Subcutaneous abdominal adipose tissue (tissue), 5 donors: Measurements from ENCODE around the gene KPNB1.

Source experiments
- H3K27ac ChIP-seq: one replicate; pipeline ENCODE4 v1.7.0; 2013; ENCODE audit warnings: low read depth, mild to moderate bottlenecking, inconsistent platforms, low read length, moderate library complexity
- H3K27me3 ChIP-seq, 5 donors: one replicate each; pipeline ENCODE4 v1.7.0; 2013; ENCODE audit warnings: low read length in 5 of 5, inconsistent platforms in 1 of 5; ENCODE audit not compliant: control insufficient read depth in 5 of 5, insufficient read depth in 4 of 5
- H3K36me3 ChIP-seq, 5 donors: one replicate each; pipeline ENCODE4 v1.7.0; 2013; ENCODE audit warnings: low read length in 5 of 5; ENCODE audit not compliant: control insufficient read depth in 5 of 5, insufficient read depth in 5 of 5
- H3K4me1 ChIP-seq, 5 donors: one replicate each; pipeline ENCODE4 v1.7.0; 2013; ENCODE audit warnings: low read length in 5 of 5, mild to moderate bottlenecking in 3 of 5, moderate library complexity in 1 of 5; ENCODE audit not compliant: control insufficient read depth in 5 of 5, insufficient read depth in 5 of 5
- H3K4me3 ChIP-seq, 5 donors: one replicate each; pipeline ENCODE4 v1.7.0; 2013; ENCODE audit warnings: low read length in 5 of 5, low read depth in 1 of 5
- H3K9ac ChIP-seq, 5 donors: one replicate each; pipeline ENCODE4 v1.7.0; 2013; ENCODE audit warnings: low read length in 5 of 5, mild to moderate bottlenecking in 4 of 5, moderate library complexity in 3 of 5
- H3K9me3 ChIP-seq, 5 donors: one replicate each; pipeline ENCODE4 v1.7.0; 2013; ENCODE audit warnings: low read length in 5 of 5; ENCODE audit not compliant: control insufficient read depth in 5 of 5
- donor health status: healthy.
- donor health status: healthy.
- donor health status: healthy.
- donor health status: healthy.
- donor health status: healthy.

Gene KPNB1

GRCh38 chr17:47651704-47652103, 2.0 kb downstream of the KPNB1 start:
- Histone ChIP-seq H3K4me3 (no peak overlapping the region), H3K4me1 (peaks cover 6 to 50% (median 28%) of the 10 kb centered on the region in 5 donors), H3K9me3 (no peaks in the 10 kb centered on the region), H3K27me3 (no peaks in the 10 kb centered on the region), H3K36me3 (peaks cover 31 to 42% (median 38%) of the 10 kb centered on the region in 5 donors), H3K9ac (peak overlapping the region in 1 of 5 donors; percentile 84), H3K27ac (no peak overlapping the region)

- Histone ChIP-seq H3K27ac (no peak overlapping the region), H3K27me3 (no peaks in the 10 kb centered on the region), H3K36me3 (peaks cover 38 to 51% (median 47%) of the 10 kb centered on the region in 5 donors), H3K9ac (no peak overlapping the region), H3K4me3 (no peak overlapping the region), H3K9me3 (no peaks in the 10 kb centered on the region), H3K4me1 (peaks cover 5 to 44% (median 28%) of the 10 kb centered on the region in 5 donors)
Measured at GRCh38 chr17:47652570-47652969, 2.9 kb downstream of the KPNB1 start.

- Histone ChIP-seq H3K36me3 (peaks cover 47 to 60% (median 55%) of the 10 kb centered on the region in 5 donors), H3K9me3 (no peaks in the 10 kb centered on the region), H3K27ac (no peak overlapping the region), H3K4me3 (no peak overlapping the region), H3K27me3 (no peaks in the 10 kb centered on the region), H3K4me1 (peaks cover 4 to 37% (median 28%) of the 10 kb centered on the region in 5 donors), H3K9ac (no peak overlapping the region)
Measured at GRCh38 chr17:47653442-47653841, 3.7 kb downstream of the KPNB1 start.

- Histone ChIP-seq H3K4me3 (no peak overlapping the region), H3K36me3 (peaks cover 52 to 74% (median 62%) of the 10 kb centered on the region in 5 donors), H3K9ac (peak overlapping the region in 4 of 5 donors; percentile 35 to 67 (median 42)), H3K27me3 (no peaks in the 10 kb centered on the region), H3K9me3 (no peaks in the 10 kb centered on the region), H3K27ac (no peak overlapping the region), H3K4me1 (peaks cover 0 to 34% (median 20%) of the 10 kb centered on the region in 5 donors)
Measured at GRCh38 chr17:47654991-47655390, 5.3 kb downstream of the KPNB1 start.

GRCh38 chr17:47660064-47660492, 10.4 kb downstream of the KPNB1 start:
- Histone ChIP-seq H3K4me1 (peaks cover 0 to 17% (median under 1%) of the 10 kb centered on the region in 5 donors), H3K9me3 (no peaks in the 10 kb centered on the region), H3K9ac (peak overlapping the region in 1 of 5 donors; percentile 50), H3K27ac (no peak overlapping the region), H3K27me3 (no peaks in the 10 kb centered on the region), H3K36me3 (peaks cover 51 to 87% (median 80%) of the 10 kb centered on the region in 5 donors), H3K4me3 (peak overlapping the region in 1 of 5 donors; percentile 36)

- Histone ChIP-seq H3K27me3 (no peaks in the 10 kb centered on the region), H3K4me3 (no peak overlapping the region), H3K9me3 (no peaks in the 10 kb centered on the region), H3K27ac (no peak overlapping the region), H3K4me1 (peaks cover 0 to 10% (median 0%) of the 10 kb centered on the region in 5 donors), H3K36me3 (peaks cover 39 to 82% (median 76%) of the 10 kb centered on the region in 5 donors), H3K9ac (no peak overlapping the region)
Measured at GRCh38 chr17:47663912-47664623, 14.3 kb downstream of the KPNB1 start.

- Histone ChIP-seq H3K9me3 (no peaks in the 10 kb centered on the region), H3K4me1 (peaks cover 0 to 7% (median 0%) of the 10 kb centered on the region in 5 donors), H3K36me3 (peaks cover 41 to 84% (median 76%) of the 10 kb centered on the region in 5 donors), H3K27me3 (no peaks in the 10 kb centered on the region), H3K27ac (no peak overlapping the region), H3K9ac (no peak overlapping the region), H3K4me3 (no peak overlapping the region)
Measured at GRCh38 chr17:47664624-47664941, 14.9 kb downstream of the KPNB1 start.

GRCh38 chr17:47665655-47666054, 15.9 kb downstream of the KPNB1 start:
- Histone ChIP-seq H3K9ac (peak overlapping the region in 1 of 5 donors; percentile 35), H3K27me3 (no peaks in the 10 kb centered on the region), H3K27ac (no peak overlapping the region), H3K36me3 (peaks cover 43 to 93% (median 84%) of the 10 kb centered on the region in 5 donors), H3K4me1 (peaks cover 0 to 2% (median 0%) of the 10 kb centered on the region in 5 donors), H3K9me3 (no peaks in the 10 kb centered on the region), H3K4me3 (no peak overlapping the region)

GRCh38 chr17:47669081-47669480, 19.4 kb downstream of the KPNB1 start:
- Histone ChIP-seq H3K9ac (no peak overlapping the region), H3K36me3 (peaks cover 50 to 95% (median 87%) of the 10 kb centered on the region in 5 donors)

GRCh38 chr17:47670064-47670463, 20.3 kb downstream of the KPNB1 start:
- Histone ChIP-seq H3K9me3 (no peaks in the 10 kb centered on the region), H3K27me3 (no peaks in the 10 kb centered on the region), H3K4me3 (no peak overlapping the region), H3K36me3 (peaks cover 51 to 95% (median 87%) of the 10 kb centered on the region in 5 donors), H3K9ac (no peak overlapping the region), H3K4me1 (peaks cover 0 to 2% (median 0%) of the 10 kb centered on the region in 5 donors), H3K27ac (no peak overlapping the region)

More at GRCh38 chr17:47669081-47669480, 19.4 kb downstream of the KPNB1 start:
- no peak overlapping the region for H3K4me3 ChIP-seq
- H3K9me3 ChIP-seq: no peaks in the 10 kb centered on the region
- H3K27me3 ChIP-seq: no peaks in the 10 kb centered on the region
- no peak overlapping the region for H3K27ac ChIP-seq
- H3K4me1 ChIP-seq: peaks cover 0 to 2% (median 0%) of the 10 kb centered on the region in 5 donors
